Measurements from ENCODE around the gene KCNC4.
A peak's percentile ranks its signal among the peaks of the same experiment; 100 is the strongest.

The KCNC4 gene

GRCh38 chr1:110189181-110189580, 20.9 kb upstream of the KCNC4 start:
- DNase-seq, result no peak

GRCh38 chr1:110190282-110190929, 19.7 kb upstream of the KCNC4 start:
- DNase-seq, result no peak

GRCh38 chr1:110192541-110192940, 17.6 kb upstream of the KCNC4 start:
- no peak for DNase-seq

DNA sequence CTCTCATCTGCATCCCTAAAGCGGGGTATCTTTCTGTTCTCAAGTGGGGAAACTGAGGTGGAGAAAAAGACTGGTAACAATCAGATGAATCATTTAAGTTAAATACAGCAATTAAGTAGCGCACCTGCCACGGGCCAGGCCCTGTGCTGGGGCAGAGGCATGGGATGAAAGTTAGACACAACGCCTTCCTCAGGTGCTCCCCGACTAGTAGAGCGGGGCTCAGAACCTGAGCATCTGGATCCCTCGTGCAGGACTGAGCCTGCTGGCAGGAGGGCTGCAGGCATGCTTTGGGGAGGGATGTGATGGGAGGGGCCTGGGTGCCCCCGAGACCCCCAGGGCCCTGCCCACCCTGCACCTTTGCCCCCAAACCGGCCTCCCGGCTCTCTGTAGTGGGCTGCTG, 14.9 kb upstream of the KCNC4 start:
- DNase-seq, result no peak

DNA sequence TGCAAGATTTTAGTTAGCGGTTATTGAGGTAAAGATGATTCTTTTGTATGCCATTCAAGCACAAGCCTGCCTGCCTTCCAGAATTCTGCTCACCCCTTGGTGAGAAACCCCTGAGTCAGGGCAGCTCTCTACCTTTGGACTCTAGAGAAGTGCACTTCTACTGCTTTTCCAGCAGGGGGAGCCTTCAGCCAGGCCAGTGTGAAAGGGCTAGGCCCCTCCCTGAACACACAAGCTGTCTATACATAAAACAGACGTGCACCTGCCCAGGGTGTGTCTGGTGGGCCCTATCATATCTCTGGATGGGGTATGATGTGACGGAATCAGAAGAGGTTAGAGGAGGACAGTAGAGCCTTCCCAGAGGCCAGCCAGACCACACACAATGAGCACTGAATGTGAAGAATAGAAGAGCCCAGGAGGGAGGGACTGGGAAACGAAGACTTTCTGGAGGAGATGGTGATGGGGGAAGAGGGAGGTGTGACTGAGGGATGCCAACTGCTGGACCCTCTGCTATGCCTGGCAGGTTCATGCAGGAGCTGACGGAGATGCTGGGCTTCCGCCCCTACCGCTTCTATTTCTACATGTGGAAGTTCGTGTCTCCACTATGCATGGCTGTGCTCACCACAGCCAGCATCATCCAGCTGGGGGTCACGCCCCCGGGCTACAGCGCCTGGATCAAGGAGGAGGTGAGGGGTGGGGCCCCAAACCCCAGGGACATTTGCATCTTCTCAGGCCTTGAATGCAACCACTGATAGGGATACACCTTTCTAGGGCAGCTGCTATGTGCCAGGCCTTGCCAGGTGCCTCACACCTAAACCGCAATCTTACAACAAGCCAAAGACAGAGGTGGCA, 13.0 kb upstream of the KCNC4 start:
- peak; percentile 55 for DNase-seq

GRCh38 chr1:110197905-110198629, 12.0 kb upstream of the KCNC4 start:
- DNase-seq, result no peak

DNA sequence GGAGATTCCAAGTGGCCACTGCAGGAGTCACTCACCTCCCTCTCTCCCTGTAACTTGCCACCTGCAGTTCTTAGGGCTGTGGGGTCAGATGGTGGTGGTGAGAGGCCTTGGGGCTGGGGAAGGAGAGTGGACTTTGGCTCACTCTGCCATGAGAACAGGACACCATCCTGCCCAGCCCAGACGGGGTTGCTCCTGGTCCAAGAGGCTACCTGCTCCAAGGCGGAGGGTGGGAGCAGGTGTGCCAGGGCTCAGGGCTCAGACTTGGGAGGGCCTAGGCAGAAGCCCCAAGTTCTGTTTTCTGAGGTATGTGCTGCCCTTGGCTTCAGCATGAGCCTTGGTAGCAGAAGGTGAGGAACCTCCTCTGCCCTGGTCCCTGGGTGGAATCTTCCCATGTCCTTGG, 11.4 kb upstream of the KCNC4 start:
- DNase-seq, result no peak

DNA sequence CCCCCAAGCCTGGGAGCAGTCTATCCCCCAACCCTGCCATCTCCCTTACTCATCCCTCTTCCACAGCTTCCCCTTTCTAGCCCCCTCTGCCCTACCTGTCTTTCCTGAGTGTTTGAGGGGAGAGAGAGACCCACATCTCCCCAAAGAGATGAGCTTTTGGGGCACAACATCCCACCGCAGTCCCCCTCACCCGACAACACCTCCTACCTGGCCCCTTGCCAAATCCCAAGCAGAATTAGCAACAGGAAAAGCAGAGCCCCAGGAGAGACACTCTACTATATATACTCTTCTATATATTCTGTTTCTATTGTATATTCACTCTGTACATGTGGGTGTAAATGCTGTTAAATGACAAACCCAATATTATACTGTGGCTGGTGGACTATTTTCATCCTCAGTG, 9.9 kb upstream of the KCNC4 start:
- DNase-seq, result no peak

- DNase-seq, result no peak
These were observed 9.4 kb upstream of the KCNC4 start for GRCh38 chr1:110200666-110201065.

GRCh38 chr1:110201157-110201825, 8.8 kb upstream of the KCNC4 start:
- DNase-seq, result no peak

GRCh38 chr1:110203021-110203661, 7.0 kb upstream of the KCNC4 start:
- DNase-seq, result peak; percentile 64

DNA sequence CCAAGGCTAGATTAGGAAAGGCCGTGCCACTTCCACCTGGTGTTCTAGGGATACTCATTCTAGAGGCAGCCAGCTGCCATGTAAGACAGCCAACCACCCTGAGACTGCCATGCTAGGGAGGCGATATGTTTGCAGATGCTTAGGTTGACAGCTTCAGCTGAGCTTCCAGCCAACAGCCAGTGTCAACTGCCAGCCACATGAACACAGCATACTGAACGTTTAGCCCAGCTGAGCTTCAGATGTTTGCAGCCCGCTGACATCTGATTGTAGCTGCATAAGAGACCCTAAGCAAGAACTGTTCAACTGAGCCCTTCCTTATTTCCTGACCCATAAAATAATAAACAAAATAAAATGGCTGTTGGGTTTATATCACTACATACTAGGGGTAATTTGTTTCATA, 5.0 kb upstream of the KCNC4 start:
- no peak for DNase-seq

- DNase-seq, result no peak
These were observed 4.4 kb upstream of the KCNC4 start for GRCh38 chr1:110205591-110206155.

GRCh38 chr1:110206261-110206920, 3.7 kb upstream of the KCNC4 start:
- no peak for DNase-seq

- peak; percentile 80 for DNase-seq
These were observed 2.3 kb upstream of the KCNC4 start for GRCh38 chr1:110207831-110208230.

- no peak for DNase-seq
These were observed 1.0 kb upstream of the KCNC4 start for GRCh38 chr1:110208916-110209645.

GRCh38 chr1:110210604-110211495, 736 bp downstream of the KCNC4 start:
- DNase-seq, result peak; percentile 57

- DNase-seq, result no peak
These were observed 1.5 kb downstream of the KCNC4 start for GRCh38 chr1:110211496-110212168.

Measured in activated naive CD4-positive, alpha-beta T cell treated with Interleukin-2 at 50 U/mL for 16 hours (primary cell).